Tibial nerve (tissue), 4 donors: ENCODE data around the gene NTF3. TPM values are rescaled to one million over a fixed set of nuclear protein-coding genes. Genes with fewer than 3 reads are reported as not detected.

Experiments
- DNase-seq, 2 donors: peaks; one replicate each; pipeline ENCODE4 v3.0.0-alpha.2; 2019; ENCODE audit warnings: low spot score in 2 of 2
- H3K27ac ChIP-seq, 4 donors: fragments of 200-600 bp; sonication (generic) in 3 of 4; one replicate each; pipeline ENCODE4 v1.5.1; 2017 to 2019; ENCODE audit warnings: mild to moderate bottlenecking in 1 of 4
- H3K27me3 ChIP-seq, 2 donors: fragments of 200-600 bp; sonication (generic) in 1 of 2; one replicate each; pipeline versions ENCODE4 v1.5.1 to v1.6.0; 2017 to 2019
- H3K36me3 ChIP-seq, 3 donors: fragments of 200-600 bp; sonication (generic); one replicate each; pipeline ENCODE4 v1.5.1; 2018 to 2019
- H3K4me1 ChIP-seq, 4 donors: fragments of 200-600 bp; sonication (generic) in 3 of 4; one replicate each; pipeline ENCODE4 v1.5.1; 2017 to 2019
- H3K4me3 ChIP-seq, 4 donors: fragments of 200-600 bp; sonication (generic) in 3 of 4; one replicate each; pipeline ENCODE4 v1.5.1; 2017 to 2019; ENCODE audit warnings: mild to moderate bottlenecking in 1 of 4, moderate library complexity in 1 of 4
- H3K9me3 ChIP-seq, 4 donors: fragments of 200-600 bp; sonication (generic) in 3 of 4; one replicate each; pipeline ENCODE4 v1.5.1; 2017 to 2019
- EP300 ChIP-seq, 2 donors: sonication (generic); formaldehyde crosslinking; IDR thresholded peaks; one replicate each; pipeline ENCODE4 v1.6.1; 2017; ENCODE audit warnings: antibody characterized with exemption in 2 of 2, mild to moderate bottlenecking in 1 of 2
- POLR2A ChIP-seq, 2 donors: fragments of 450-650 bp; IDR thresholded peaks; one replicate each; pipeline ENCODE4 v1.6.1; 2017; ENCODE audit warnings: antibody characterized with exemption in 2 of 2, mild to moderate bottlenecking in 2 of 2, moderate library complexity in 2 of 2
- WGBS, 2 donors: methylation state at CpG; one replicate each; pipeline ENCODE4 v1.1.5; 2018; 5-methylcytosine and 5-hydroxymethylcytosine counted together
- total RNA-seq, 4 donors: library from RNA; depleted of rRNA; stranded (reverse); fragments of >200 nt; gene quantifications; one replicate each; pipeline ENCODE4 v1.1.0, GENCODE V29; 2016
- TF ChIP-seq, protein P1 (sequence below), 5 experiments: fragments of 200-600 bp in 3 of 5; fragments of 450-650 bp in 2 of 5; sonication (generic) in 3 of 5; IDR thresholded peaks; one replicate each; pipeline ENCODE4 v1.5.1; 2016 to 2019; ENCODE audit warnings: antibody characterized with exemption in 5 of 5, mild to moderate bottlenecking in 3 of 5, moderate library complexity in 2 of 5

Gene NTF3
- total RNA-seq, 4 donors from 2014 or later = 1.2 to 5.3 TPM; not detected in 2

DNA sequence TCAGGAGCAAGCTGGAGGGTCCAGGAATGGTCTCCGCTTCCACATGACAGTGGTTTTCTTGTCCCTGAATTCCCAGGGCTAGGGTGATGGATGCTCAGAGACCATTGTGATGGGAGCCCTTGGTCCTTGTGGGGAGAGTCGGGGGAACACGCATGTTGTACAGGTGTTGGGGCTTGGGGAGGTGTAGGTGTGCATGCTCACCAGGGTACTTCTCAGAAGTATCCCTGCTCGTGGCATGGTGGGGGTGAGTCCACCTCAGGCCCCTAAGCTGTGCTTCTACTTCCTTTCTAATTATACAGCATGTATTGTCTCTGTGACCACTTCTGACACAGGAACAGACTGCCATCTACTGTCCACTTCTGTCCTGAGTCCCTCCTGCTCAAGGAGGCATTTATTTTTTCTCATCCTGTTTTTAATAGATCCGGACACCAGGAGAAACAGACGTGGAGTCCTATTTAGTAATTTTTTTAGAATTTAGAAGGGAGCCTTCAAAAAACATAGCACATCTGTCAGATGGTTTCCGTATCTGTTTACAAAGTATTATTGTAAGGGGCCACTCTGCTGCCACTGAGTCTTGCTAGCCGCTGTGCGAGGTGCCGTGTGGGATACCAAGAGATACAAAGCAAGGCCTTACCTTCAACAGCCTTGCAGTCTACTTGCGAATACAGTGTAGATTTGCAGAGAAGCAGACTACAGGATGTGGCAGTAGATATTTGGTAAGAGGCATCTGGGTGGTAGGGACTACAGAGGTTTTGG lies 10.5 kb downstream of the NTF3 start:
- Histone ChIP-seq H3K9me3 (peaks cover 0 to 5% (median 0%) of the 10 kb centered on the region in 4 donors), H3K27ac (no peak overlapping the region), H3K4me3 (no peak overlapping the region), H3K27me3 (no peaks in the 10 kb centered on the region), H3K36me3 (no peaks in the 10 kb centered on the region), H3K4me1 (peaks cover 0 to 7% (median 0%) of the 10 kb centered on the region in 4 donors)
- WGBS, 2 donors = 51 to 61% methylated on average over 11 of the region's 11 CpGs
- TF ChIP-seq, protein P1, sequence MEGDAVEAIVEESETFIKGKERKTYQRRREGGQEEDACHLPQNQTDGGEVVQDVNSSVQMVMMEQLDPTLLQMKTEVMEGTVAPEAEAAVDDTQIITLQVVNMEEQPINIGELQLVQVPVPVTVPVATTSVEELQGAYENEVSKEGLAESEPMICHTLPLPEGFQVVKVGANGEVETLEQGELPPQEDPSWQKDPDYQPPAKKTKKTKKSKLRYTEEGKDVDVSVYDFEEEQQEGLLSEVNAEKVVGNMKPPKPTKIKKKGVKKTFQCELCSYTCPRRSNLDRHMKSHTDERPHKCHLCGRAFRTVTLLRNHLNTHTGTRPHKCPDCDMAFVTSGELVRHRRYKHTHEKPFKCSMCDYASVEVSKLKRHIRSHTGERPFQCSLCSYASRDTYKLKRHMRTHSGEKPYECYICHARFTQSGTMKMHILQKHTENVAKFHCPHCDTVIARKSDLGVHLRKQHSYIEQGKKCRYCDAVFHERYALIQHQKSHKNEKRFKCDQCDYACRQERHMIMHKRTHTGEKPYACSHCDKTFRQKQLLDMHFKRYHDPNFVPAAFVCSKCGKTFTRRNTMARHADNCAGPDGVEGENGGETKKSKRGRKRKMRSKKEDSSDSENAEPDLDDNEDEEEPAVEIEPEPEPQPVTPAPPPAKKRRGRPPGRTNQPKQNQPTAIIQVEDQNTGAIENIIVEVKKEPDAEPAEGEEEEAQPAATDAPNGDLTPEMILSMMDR (IDR thresholded peaks at IDR 0.05) = peak; percentile 32 to 53 (median 35)
- no peak for TF ChIP-seq EP300 (IDR thresholded peaks at IDR 0.05)
- no peak for DNase-seq

DNA sequence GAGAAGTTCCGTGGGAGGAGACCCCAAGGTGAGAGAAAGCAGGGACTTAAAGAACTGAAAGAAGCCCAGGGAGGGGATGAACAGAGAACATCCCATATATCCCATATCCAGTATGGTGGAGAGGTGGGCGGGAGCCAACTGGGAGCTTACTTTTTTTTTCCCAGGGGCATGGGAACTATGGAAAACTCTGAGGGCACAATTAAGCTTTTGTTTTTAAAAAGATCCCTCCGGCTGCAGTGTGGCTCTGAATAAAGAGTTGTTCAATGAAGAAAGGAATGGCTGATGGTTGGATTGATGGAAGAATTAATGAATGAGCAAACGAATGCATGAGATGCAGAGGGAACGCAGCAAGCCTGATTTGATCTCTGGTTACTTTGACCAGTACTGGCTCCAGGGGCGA lies 12.6 kb downstream of the NTF3 start:
- TF ChIP-seq, protein P1 (IDR thresholded peaks at IDR 0.05) = no peak
- TF ChIP-seq POLR2A (IDR thresholded peaks at IDR 0.05) = no peak
- no peak for TF ChIP-seq EP300 (IDR thresholded peaks at IDR 0.05)
- WGBS, 2 donors = 52 to 57% methylated on average over 6 of the region's 6 CpGs
- no peak overlapping the region for H3K4me3 ChIP-seq
- no peaks in the 10 kb centered on the region for H3K27me3 ChIP-seq
- DNase-seq = no peak
- peaks cover 0 to 17% (median 0%) of the 10 kb centered on the region in 4 donors for H3K4me1 ChIP-seq
- H3K9me3 ChIP-seq = no peaks in the 10 kb centered on the region
- H3K36me3 ChIP-seq = no peaks in the 10 kb centered on the region
- no peak overlapping the region for H3K27ac ChIP-seq

DNA sequence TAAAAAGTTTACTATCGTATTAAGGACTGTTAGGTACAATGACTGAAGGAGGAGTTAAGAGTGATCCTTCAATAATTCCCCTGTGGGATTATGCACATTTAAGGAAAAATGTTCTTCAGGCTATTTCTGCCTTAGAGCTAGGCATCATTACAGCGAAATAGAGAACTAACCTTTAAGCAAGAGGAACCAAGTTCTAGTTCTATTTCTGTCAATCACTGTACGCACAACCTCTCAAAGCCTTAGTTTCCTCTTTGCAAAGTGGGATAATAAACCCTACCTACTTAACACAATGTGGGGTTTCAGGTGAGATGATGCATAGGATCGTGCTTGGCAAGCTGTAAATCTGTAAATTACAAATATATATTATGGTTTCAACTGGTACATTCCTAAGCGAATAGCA lies 15.4 kb downstream of the NTF3 start:
- TF ChIP-seq POLR2A (IDR thresholded peaks at IDR 0.05) = no peak
- TF ChIP-seq EP300 (IDR thresholded peaks at IDR 0.05) = no peak
- TF ChIP-seq, protein P1 (IDR thresholded peaks at IDR 0.05) = no peak
- H3K4me3 ChIP-seq = no peak overlapping the region
- no peaks in the 10 kb centered on the region for H3K36me3 ChIP-seq
- peaks cover 0 to 11% (median 0%) of the 10 kb centered on the region in 4 donors for H3K4me1 ChIP-seq
- 85 to 86% methylated on average over 5 of the region's 5 CpGs for WGBS, 2 donors
- H3K27me3 ChIP-seq = no peaks in the 10 kb centered on the region
- DNase-seq = no peak
- H3K9me3 ChIP-seq = no peaks in the 10 kb centered on the region
- no peak overlapping the region for H3K27ac ChIP-seq

DNA sequence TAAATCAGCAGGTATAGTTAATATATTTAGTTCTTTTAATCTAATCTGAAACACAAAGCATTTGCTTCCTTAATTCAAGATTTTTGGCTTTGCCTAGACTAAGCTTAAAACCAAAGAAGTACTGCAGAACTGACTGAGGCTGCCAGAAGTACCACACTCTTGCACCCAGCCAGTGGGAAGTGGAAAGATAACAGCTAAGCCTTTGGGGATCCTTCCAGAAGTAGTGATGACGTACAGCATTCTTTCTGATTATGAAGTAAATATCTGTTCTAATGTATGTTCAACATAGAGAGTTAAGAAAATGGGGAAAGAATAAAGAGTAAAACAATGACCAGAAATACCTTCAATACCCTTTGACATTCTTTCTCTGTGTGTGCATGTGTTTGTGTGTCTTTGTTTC lies 19.3 kb downstream of the NTF3 start:
- Histone ChIP-seq H3K4me3 (no peak overlapping the region), H3K36me3 (no peaks in the 10 kb centered on the region), H3K27ac (no peak overlapping the region), H3K27me3 (no peaks in the 10 kb centered on the region), H3K4me1 (peaks cover 0 to 11% (median 0%) of the 10 kb centered on the region in 4 donors), H3K9me3 (no peaks in the 10 kb centered on the region)
- DNase-seq = no peak
- WGBS, 2 donors = 66 to 67% methylated on average over 1 of the region's 1 CpG
- TF ChIP-seq, protein P1 (IDR thresholded peaks at IDR 0.05) = no peak
- TF ChIP-seq EP300 (IDR thresholded peaks at IDR 0.05) = no peak

DNA sequence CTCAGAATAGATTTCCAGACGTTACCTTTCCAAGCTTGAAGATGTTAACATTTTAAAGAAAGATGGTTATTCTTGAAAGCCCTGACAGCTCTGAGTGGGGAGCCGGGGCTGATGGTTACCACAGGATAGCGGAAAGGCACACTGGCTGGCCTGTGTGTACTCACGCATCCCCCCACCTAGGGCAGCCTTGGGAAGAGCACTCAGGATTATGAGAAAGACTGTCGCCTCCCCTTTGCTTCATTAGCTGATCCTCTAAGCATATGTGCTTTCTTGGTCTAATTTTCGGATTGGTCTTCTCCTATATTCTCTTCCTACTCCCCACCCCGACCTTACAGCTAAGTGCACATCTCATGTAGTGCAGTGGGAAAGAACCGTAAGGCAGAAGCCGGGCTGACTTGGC lies 20.7 kb downstream of the NTF3 start:
- Histone ChIP-seq H3K4me3 (no peak overlapping the region), H3K4me1 (peaks cover 0 to 15% (median 0%) of the 10 kb centered on the region in 4 donors), H3K36me3 (no peaks in the 10 kb centered on the region), H3K27me3 (no peaks in the 10 kb centered on the region), H3K9me3 (no peaks in the 10 kb centered on the region), H3K27ac (no peak overlapping the region)
- DNase-seq = no peak
- WGBS, 2 donors = 92% methylated on average over 9 of the region's 9 CpGs
- no peak for TF ChIP-seq EP300 (IDR thresholded peaks at IDR 0.05)
- no peak for TF ChIP-seq POLR2A (IDR thresholded peaks at IDR 0.05)
- TF ChIP-seq, protein P1 (IDR thresholded peaks at IDR 0.05) = no peak
